ENCODE data around the gene SCAF4. TPM values are rescaled to one million over a fixed set of nuclear protein-coding genes. Genes with fewer than 3 reads are reported as not detected.

Gene SCAF4
- total and polyA plus RNA-seq, 2 donors (not counting 3 experiments of a cell fraction or from before 2014, with no cell fraction given) = 12.2 to 41.2 TPM

- FAIRE-seq (no peak), DNase-seq (ENCODE audit: low read depth, low spot score) (no peak)
- peaks cover 3% of the 10 kb centered on the region for H4K20me1 ChIP-seq (replicated peaks; ENCODE audit: control insufficient read depth, extremely low read depth, insufficient read depth, low read length)
- H3K4me2 ChIP-seq (ENCODE audit: insufficient read depth, low read length) = no peak overlapping the region
- POLR2A ChIA-PET = no interaction called here
- no peaks in the 10 kb centered on the region for H3K9me3 ChIP-seq (replicated peaks; ENCODE audit: control insufficient read depth, insufficient read depth, low read length)
- H3K79me2 ChIP-seq (ENCODE audit: control insufficient read depth, insufficient read depth, low read length) = peaks cover 83% of the 10 kb centered on the region
- no peak overlapping the region for H3K4me3 ChIP-seq (replicated peaks in 1 of 3; ENCODE audit: insufficient read depth in 1 of 3, low read depth in 1 of 3, low read length in 3 of 3)
- CTCF ChIA-PET = interaction anchor here (1.3 kb wide), 1 partner anchor 80 kb away, joined by 3 read pairs; no protein-coding TSS in a partner anchor
- H3K4me1 ChIP-seq (ENCODE audit: control insufficient read depth, extremely low read depth, insufficient read depth, low read length) = peaks cover 4% of the 10 kb centered on the region
- BruUV-seq (replicated peaks) = no TSS peak
- no peaks in the 10 kb centered on the region for H3K27me3 ChIP-seq (ENCODE audit: control insufficient read depth in 2 of 2, insufficient read depth in 2 of 2, low read length in 2 of 2)
- no peak overlapping the region for H2AFZ ChIP-seq (ENCODE audit: low read depth, low read length)
- dilution Hi-C loops (cut with MboI; ENCODE audit: extremely low pct_ligation_motif_present, low sequenced_read_pairs) = no loop called here
- H3K36me3 ChIP-seq (ENCODE audit: control insufficient read depth in 2 of 2, extremely low read depth in 1 of 2, insufficient read depth in 2 of 2, low read length in 2 of 2) = peaks cover 0 to 2% of the 10 kb centered on the region in 2 experiments
- H3K9ac ChIP-seq (replicated peaks; ENCODE audit: extremely low read depth, insufficient read depth, low read length) = no peak overlapping the region
- H3K9me1 ChIP-seq (replicated peaks; ENCODE audit: control insufficient read depth, extremely low read depth, insufficient read depth, low read length) = no peaks in the 10 kb centered on the region
- intact Hi-C loops (cut with micrococcal nuclease) = no loop called here
- H3K27ac ChIP-seq (ENCODE audit: insufficient read depth, low read depth, low read length) = no peak overlapping the region
- TF ChIP-seq CTCF (IDR thresholded peaks at IDR 0.05; ENCODE audit: extremely low read depth in 1 of 2, insufficient read depth in 1 of 2, low read depth in 1 of 2, low read length in 2 of 2) (no peak), POLR2AphosphoS5 (IDR thresholded peaks at IDR 0.05; ENCODE audit: insufficient read depth, low read depth, low read length) (no peak), MYC (IDR thresholded peaks at IDR 0.05; ENCODE audit: low read depth, low read length) (no peak), MAX (IDR thresholded peaks at IDR 0.05; ENCODE audit: insufficient read depth, insufficient read length) (no peak), FOS (IDR thresholded peaks at IDR 0.05; ENCODE audit: borderline replicate concordance, insufficient read depth, low read length) (no peak), JUN (IDR thresholded peaks at IDR 0.05; ENCODE audit: borderline replicate concordance, insufficient read depth, insufficient read length, low read depth) (no peak), EZH2 (IDR thresholded peaks at IDR 0.05; ENCODE audit: borderline replicate concordance, low read depth, low read length, severe bottlenecking) (no peak), GATA2 (IDR thresholded peaks at IDR 0.05; ENCODE audit: insufficient read depth, insufficient read length, low read depth, low read length) (no peak), POLR2A (IDR thresholded peaks at IDR 0.05; ENCODE audit: low read depth, low read length) (no peak)
Observed at GRCh38 chr21:31706562-31706961, 25.4 kb downstream of the SCAF4 start.

Data from endothelial cell of umbilical vein (primary cell).